Gastroesophageal sphincter (tissue), 3 donors: ENCODE measurements around the gene PIGZ.

Source experiments
- EP300 ChIP-seq: sonication (generic); formaldehyde crosslinking; IDR thresholded peaks from one replicate; pipeline ENCODE4 v1.6.1; 2017; ENCODE audit warnings: antibody characterized with exemption, mild to moderate bottlenecking
- POLR2A ChIP-seq, 2 donors: fragments of 450-650 bp; IDR thresholded peaks; one replicate each; pipeline ENCODE4 v1.6.1; 2017; ENCODE audit warnings: antibody characterized with exemption in 2 of 2, mild to moderate bottlenecking in 2 of 2, moderate library complexity in 1 of 2
- POLR2AphosphoS5 ChIP-seq: sonication (generic); formaldehyde crosslinking; IDR thresholded peaks from one replicate; pipeline ENCODE4 v1.6.1; 2017; ENCODE audit warnings: antibody characterized with exemption
- TF ChIP-seq, protein P1 (sequence below), 4 experiments: fragments of 200-600 bp in 2 of 4; fragments of 450-650 bp in 2 of 4; sonication (generic) in 1 of 4; IDR thresholded peaks; one replicate each; pipeline ENCODE4 v1.5.1; 2017 to 2019; ENCODE audit warnings: antibody characterized with exemption in 4 of 4, mild to moderate bottlenecking in 2 of 4, moderate library complexity in 2 of 4

DNA sequence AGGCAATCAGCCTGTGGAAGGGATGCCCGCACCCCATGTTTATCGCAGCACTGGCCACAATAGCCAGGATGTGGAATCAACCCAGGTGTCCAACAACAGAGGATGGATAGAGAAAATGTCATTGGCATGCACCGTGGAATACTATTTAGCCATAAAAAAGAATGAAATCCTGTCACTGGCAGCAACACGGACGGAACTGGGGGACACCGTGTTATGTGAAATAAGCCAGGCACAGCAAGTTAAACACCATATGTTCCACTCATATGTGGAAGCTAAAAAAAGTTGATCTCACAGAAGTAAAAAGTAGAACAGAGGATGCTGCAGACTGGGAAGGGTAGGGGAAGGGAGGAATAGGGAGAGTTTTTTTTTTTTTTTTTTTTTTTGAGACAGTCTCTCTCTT lies 45.4 kb upstream of the PIGZ start:
- no peak for TF ChIP-seq POLR2AphosphoS5
- TF ChIP-seq POLR2A (IDR thresholded peaks at IDR 0.05): no peak
- TF ChIP-seq, protein P1, sequence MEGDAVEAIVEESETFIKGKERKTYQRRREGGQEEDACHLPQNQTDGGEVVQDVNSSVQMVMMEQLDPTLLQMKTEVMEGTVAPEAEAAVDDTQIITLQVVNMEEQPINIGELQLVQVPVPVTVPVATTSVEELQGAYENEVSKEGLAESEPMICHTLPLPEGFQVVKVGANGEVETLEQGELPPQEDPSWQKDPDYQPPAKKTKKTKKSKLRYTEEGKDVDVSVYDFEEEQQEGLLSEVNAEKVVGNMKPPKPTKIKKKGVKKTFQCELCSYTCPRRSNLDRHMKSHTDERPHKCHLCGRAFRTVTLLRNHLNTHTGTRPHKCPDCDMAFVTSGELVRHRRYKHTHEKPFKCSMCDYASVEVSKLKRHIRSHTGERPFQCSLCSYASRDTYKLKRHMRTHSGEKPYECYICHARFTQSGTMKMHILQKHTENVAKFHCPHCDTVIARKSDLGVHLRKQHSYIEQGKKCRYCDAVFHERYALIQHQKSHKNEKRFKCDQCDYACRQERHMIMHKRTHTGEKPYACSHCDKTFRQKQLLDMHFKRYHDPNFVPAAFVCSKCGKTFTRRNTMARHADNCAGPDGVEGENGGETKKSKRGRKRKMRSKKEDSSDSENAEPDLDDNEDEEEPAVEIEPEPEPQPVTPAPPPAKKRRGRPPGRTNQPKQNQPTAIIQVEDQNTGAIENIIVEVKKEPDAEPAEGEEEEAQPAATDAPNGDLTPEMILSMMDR (IDR thresholded peaks at IDR 0.05): no peak
- TF ChIP-seq EP300: no peak
